Lower leg skin (tissue), 4 donors: ENCODE data around the gene DHDDS. TPM values are rescaled to one million over a fixed set of nuclear protein-coding genes. Genes with fewer than 3 reads are reported as not detected.

Source experiments
- DNase-seq, 2 donors: peaks; one replicate each; pipeline ENCODE4 v3.0.0-alpha.2; 2019; ENCODE audit warnings: low spot score in 2 of 2
- H3K4me3 ChIP-seq: fragments of 200-600 bp; sonication (generic); 2 replicates; pipeline ENCODE4 v1.5.1; 2017; ENCODE audit warnings: mild to moderate bottlenecking, low read depth; ENCODE audit not compliant: poor library complexity, severe bottlenecking
- CTCF ChIP-seq, 3 donors: fragments of 450-650 bp; IDR thresholded peaks; one replicate each; pipeline ENCODE4 v1.5.1; 2016; ENCODE audit warnings: antibody characterized with exemption in 3 of 3, mild to moderate bottlenecking in 3 of 3, moderate library complexity in 2 of 3
- POLR2A ChIP-seq, 2 donors: fragments of 450-650 bp; IDR thresholded peaks; one replicate each; pipeline ENCODE4 v1.6.1; 2016 to 2017; ENCODE audit warnings: antibody characterized with exemption in 2 of 2, mild to moderate bottlenecking in 1 of 2, moderate library complexity in 1 of 2
- WGBS, 2 donors: methylation state at CpG; one replicate each; pipeline ENCODE4 v1.1.5; 2018; 5-methylcytosine and 5-hydroxymethylcytosine counted together
- intact Hi-C: fragments of 100-400 bp; cut with DNase I; formaldehyde crosslinking; loops from one replicate; pipeline ENCODE4 v1.15.0; 2023; ENCODE audit warnings: low total_unique reads
- total RNA-seq, 4 donors: library from RNA; depleted of rRNA; stranded (reverse); fragments of >200 nt; gene quantifications; one replicate each; pipeline ENCODE4 v1.1.0, GENCODE V29; 2016

DHDDS gene
- total RNA-seq, 4 donors from 2014 or later, result 23.9 to 47.2 (median 39.9) TPM

GRCh38 chr1:26483980-26484379, 51.9 kb downstream of the DHDDS start:
- no peak overlapping the region for H3K4me3 ChIP-seq
- WGBS, 2 donors, result 61% methylated on average over 2 of the region's 2 CpGs
- intact Hi-C loops, result no loop called here
- no peak for DNase-seq
- TF ChIP-seq CTCF (IDR thresholded peaks at IDR 0.05) (no peak), POLR2A (IDR thresholded peaks at IDR 0.05) (no peak)

- no peak overlapping the region for H3K4me3 ChIP-seq
- no peak for DNase-seq
- WGBS, 2 donors, result 87 to 93% methylated on average over 4 of the region's 4 CpGs
- TF ChIP-seq POLR2A (IDR thresholded peaks at IDR 0.05) (no peak), CTCF (IDR thresholded peaks at IDR 0.05) (no peak)
- intact Hi-C loops, result no loop called here
Measured at GRCh38 chr1:26490155-26490554, 58.0 kb downstream of the DHDDS start.

GRCh38 chr1:26493267-26493666, 61.1 kb downstream of the DHDDS start:
- WGBS, 2 donors, result 37 to 61% methylated on average over 3 of the region's 3 CpGs
- H3K4me3 ChIP-seq, result no peak overlapping the region
- TF ChIP-seq CTCF (IDR thresholded peaks at IDR 0.05) (no peak), POLR2A (IDR thresholded peaks at IDR 0.05) (no peak)
- intact Hi-C loops, result no loop called here
- DNase-seq, result no peak

- no peak for DNase-seq
- intact Hi-C loops, result no loop called here
- TF ChIP-seq CTCF (IDR thresholded peaks at IDR 0.05) (no peak), POLR2A (IDR thresholded peaks at IDR 0.05) (no peak)
- 91% methylated on average over 3 of the region's 3 CpGs for WGBS, 2 donors
- H3K4me3 ChIP-seq, result no peak overlapping the region
Measured at GRCh38 chr1:26493938-26494337, 61.8 kb downstream of the DHDDS start.

- intact Hi-C loops, result no loop called here
- TF ChIP-seq POLR2A (IDR thresholded peaks at IDR 0.05) (no peak), CTCF (IDR thresholded peaks at IDR 0.05) (no peak)
- no peak overlapping the region for H3K4me3 ChIP-seq
- DNase-seq, result no peak
- 28 to 43% methylated on average over 4 of the region's 4 CpGs for WGBS, 2 donors
Measured at GRCh38 chr1:26496861-26497260, 64.7 kb downstream of the DHDDS start.

- intact Hi-C loops, result no loop called here
- WGBS, 2 donors, result 89 to 90% methylated on average over 7 of the region's 7 CpGs
- no peak for DNase-seq
- H3K4me3 ChIP-seq, result no peak overlapping the region
- no peak for TF ChIP-seq POLR2A (IDR thresholded peaks at IDR 0.05)
- TF ChIP-seq CTCF (IDR thresholded peaks at IDR 0.05), result no peak
Measured at GRCh38 chr1:26498894-26499293, 66.8 kb downstream of the DHDDS start.
